ENCODE data around the gene PPP1R17.

Gene PPP1R17

DNA sequence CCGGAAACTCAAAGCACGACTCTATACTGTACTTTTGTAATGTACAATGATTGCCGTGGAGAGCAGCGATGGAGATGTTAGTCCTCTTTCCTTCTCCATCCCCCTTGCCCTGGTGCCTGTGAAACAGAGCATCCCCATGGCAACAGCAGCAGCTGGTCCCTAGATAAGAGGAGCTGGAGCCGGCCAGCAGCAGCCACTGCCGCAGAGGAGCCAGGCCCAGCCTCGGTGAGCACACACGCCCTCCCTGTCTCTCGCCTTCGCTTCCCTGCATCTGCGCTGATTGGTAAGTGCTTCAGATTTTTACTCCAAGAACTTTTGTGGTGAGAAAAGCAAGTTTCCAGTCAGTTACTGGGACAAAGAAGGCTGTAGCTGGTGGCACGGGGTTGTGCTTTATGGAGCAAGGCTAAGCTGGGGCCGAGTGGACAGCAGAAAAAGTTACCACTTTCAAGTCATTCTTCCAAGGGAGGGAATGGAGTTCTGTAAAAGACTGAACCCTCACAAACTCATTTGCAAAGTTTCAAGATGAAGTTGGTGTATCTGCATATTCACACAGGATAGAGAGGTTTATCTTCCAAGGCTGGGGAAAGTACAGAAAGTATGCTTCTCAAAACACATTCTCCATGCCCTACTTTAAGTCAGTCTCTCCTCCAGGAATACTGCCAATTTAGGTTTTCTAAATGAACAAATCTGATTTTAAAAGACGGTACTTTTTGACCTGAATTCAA, at the start of gene PPP1R17:
PPP1R17 (plus strand) TSS at position 192 of the 725 bp plus-strand sequence. CDS start 5,227 bp downstream, outside the sequence.
- DNase-seq (ENCODE audit: low spot score), result no peak

DNA sequence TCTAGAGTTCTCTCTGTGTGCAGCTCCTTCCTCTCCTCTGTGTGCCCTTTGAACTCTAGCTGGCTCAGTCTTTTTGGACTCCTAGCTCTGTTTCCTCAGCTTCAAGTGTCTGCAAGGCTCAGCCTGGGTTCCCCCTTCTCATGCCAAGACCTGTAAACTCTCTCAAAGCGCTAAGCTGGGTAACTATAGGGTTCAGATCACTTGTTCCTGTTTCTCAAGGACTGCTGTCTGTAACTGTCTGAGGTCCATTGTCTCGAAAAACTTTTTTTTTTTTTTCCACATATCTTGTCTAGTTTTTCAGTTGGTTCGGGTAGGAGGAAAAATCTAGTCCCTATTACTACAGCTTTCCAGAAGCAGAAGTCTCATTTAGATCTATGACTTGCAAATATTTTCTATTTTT, 46.6 kb upstream of the PPP1R17 start:
- no peak for DNase-seq (ENCODE audit: low spot score)

DNA sequence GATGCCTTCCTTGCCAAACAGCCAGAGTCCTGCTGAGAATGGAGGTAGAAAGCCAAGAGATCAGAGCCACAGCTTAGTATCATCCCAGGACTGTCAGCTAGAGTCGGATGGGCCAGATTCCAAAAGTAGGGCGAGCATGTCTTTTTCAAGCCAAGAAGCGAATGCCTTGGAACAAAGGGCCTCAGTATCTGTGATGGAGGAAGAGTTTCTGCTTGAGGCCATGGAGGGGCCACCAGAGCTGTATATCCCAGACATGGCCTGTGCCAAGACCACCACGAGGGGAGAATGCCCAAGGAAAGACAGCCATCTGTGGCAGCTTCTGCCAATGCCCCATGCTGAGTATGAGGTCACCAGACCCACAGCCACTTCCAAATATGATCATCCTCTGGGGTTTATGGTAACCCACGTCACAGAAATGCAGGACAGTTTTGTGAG, 44.3 kb upstream of the PPP1R17 start:
- DNase-seq (ENCODE audit: low spot score), result no peak

DNA sequence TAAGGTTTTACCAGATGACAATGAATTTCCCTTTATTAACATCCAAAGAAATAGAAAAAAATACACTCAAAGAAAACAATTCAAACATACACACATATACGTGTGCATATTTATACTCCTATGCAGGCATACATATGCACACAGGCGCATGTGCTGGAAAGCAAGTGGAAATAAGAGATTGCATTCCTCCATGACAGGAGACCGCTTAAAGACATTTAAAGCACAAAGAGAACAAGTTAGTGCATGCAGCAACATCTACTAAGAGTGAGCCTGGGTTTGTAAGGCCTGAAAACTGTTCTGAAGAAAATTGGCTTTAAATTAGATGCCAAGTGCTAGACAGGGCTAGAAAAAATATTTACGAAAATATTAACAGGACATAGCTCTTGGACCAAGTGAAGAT, 40.1 kb upstream of the PPP1R17 start:
- no peak for DNase-seq (ENCODE audit: low spot score)

- no peak for DNase-seq (ENCODE audit: low spot score)
These were observed 39.5 kb upstream of the PPP1R17 start for GRCh38 chr7:31647511-31647910.

DNA sequence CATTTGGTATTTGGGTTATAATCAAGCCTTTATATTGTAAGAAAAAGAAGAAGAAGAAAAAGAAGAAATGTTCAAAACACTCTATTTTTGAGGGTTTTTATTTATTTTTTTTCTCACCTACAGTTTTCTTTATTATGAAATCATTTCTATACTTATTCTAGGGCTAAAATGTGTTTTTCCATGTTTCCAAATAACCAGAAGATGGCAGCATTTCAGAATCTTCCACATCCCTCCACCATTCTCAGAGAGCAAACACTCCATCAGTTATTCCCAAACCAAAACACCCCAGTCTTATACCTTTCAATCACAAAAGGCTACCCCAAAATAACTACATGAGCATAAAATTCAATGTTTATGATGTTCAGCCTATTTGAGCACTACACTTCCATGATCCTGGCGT, 38.7 kb upstream of the PPP1R17 start:
- no peak for DNase-seq (ENCODE audit: low spot score)

GRCh38 chr7:31648880-31649279, 38.1 kb upstream of the PPP1R17 start:
- no peak for DNase-seq (ENCODE audit: low spot score)

DNA sequence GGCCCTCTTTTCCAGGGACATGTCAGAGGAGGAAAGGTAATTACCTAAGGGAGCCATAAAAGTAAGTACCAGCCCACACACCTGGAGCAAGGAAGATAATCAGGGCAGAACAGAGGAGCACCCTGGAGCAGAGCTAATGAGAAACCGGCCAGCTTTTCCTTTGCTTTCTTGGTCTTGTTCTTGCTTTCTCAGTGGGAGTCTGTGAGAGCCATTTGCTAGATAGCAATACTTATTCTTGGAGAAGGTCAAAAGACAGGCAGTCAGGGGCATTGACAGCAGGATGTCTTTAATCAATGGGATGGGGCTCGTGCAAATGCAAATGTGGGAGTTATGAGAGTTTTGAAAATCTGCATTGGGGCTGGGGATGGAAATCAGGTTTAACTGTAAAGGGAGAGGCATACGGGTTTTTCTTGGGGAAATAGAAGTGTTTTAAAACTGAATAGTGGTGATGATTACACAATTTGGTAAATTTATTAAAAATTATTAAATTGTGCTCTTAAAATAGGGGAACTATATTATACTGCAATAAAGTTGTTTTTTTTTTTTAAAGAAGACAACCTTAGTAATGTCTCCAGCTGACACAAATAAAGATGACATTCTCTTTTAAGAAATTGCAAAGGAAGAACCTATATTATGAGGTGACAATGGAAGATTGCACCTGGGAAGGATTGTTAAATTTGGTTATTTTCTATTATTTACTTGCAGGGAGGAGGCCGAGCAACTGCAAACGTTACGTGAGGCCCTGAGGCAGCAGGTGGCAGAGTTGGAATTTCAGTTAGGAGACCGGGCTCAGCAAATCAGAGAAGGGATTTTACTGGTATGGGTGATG, 35.6 kb upstream of the PPP1R17 start:
- DNase-seq (ENCODE audit: low spot score), result no peak

DNA sequence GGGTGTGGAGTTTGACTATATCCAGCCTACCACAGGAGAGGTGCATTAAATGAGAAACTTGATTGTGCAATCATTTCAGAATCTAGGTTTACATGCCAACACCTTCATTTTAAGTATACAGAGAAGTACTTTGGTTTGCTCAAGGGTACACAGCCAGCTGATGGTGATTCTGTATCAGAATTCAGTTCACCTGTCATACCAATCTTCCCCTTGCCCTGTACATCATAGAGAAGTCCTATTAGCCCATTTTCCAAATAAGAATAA, 35.0 kb upstream of the PPP1R17 start:
- no peak for DNase-seq (ENCODE audit: low spot score)

- DNase-seq (ENCODE audit: low spot score), result peak; percentile 45
These were observed 23.9 kb upstream of the PPP1R17 start for GRCh38 chr7:31663072-31663471.

DNA sequence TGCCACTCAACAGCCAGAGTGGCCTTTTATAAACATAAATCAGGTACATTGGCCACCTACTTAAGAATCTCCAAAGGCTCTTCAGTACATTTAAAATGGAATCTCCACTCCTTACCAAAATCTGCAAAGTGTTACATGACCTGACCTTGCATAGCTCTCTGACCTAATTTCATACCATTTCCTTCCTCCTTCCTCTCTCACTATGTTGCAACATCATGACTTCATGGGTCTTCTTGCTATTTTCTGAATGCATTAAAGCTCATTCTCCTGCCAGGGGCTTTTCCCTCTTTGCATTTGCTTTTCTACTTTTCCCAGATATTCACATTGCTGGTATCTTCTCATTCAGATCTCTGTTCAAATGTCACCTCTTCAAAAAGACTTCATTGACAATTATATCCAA, 22.1 kb upstream of the PPP1R17 start:
- DNase-seq (ENCODE audit: low spot score), result no peak

GRCh38 chr7:31665546-31665945, 21.5 kb upstream of the PPP1R17 start:
- DNase-seq (ENCODE audit: low spot score), result no peak

DNA sequence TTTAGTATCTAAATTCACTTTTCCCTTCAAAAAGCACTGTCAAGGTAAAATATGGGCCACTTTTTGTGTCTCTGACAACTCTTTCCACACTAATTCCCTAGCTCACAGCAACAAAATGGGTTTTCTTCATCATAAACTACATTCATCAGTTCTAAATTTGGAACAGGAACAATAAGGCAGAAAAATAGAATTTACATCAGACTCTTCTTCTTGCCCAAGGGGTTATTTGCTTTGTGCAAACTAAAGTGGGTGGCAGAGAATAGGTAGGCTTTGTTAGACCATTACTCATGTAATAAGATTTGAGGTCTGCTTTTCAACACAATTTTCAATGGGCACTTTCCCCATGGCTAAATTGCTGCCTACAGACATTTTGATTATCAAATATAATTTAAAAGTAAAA, 17.6 kb upstream of the PPP1R17 start:
- no peak for DNase-seq (ENCODE audit: low spot score)

GRCh38 chr7:31679574-31680305, 7.3 kb upstream of the PPP1R17 start:
- no peak for DNase-seq (ENCODE audit: low spot score)

GRCh38 chr7:31683445-31684225, 3.4 kb upstream of the PPP1R17 start:
- DNase-seq (ENCODE audit: low spot score), result no peak

DNA sequence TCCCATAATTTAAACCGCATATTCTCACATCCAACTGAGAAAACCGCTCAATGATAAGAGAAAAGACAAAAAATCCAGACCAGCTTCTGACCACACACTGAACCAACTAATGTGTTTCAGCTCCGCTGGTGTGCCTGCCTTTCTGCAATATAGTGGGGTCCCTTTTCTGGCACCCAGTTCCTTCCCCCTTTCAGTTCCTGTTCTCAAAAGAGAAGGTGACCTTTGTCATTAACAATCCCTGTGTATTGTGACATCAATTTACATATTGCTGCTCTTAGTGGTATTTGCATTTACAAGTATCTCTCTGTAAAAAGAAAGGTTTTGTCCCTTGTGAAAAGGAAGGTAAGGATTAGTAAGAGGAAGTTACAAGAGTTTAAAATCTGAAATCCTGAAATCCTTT, 1.4 kb downstream of the PPP1R17 start:
- DNase-seq (ENCODE audit: low spot score), result no peak

GRCh38 chr7:31688996-31689395, 2.0 kb downstream of the PPP1R17 start:
- no peak for DNase-seq (ENCODE audit: low spot score)

DNA sequence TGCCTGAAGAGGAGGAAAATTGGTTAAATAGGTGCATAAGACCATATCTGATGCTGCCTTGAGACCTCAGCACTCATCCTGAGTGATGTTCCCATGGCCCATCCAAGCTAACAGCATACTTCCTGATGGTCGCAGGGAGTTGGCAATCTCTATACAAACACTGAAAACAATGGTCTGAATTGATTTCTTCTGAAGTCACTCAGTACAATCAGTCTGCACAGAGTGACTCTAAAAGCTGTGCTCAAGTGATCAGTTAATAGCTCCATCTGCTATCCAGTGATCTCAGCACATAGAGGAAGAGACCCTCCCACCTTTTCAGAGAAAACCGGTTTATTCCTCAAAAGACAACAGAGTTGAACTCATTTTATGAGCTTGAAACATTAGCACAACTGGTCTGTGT, 3.9 kb downstream of the PPP1R17 start:
- no peak for DNase-seq (ENCODE audit: low spot score)

- DNase-seq (ENCODE audit: low spot score), result no peak
These were observed 5.4 kb downstream of the PPP1R17 start for GRCh38 chr7:31692451-31692850.

DNA sequence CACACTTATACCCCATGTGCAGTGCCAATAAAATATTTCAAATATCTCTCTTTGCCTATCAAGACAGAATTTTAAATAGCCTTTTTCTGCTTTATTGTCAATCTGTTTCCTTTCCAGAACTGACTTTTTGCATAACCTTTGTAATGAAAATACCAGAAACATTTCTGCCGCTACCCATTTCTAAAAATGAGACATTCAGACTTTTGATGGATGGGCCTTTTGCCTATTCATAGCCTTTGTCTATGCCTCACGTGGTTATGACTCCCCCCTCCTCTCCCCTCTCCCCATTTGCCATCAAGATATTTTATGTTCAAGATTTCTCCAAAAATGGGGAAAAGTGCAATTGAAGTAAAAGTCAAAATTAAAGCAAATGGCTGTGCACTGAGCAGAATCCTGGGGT, 5.9 kb downstream of the PPP1R17 start:
- no peak for DNase-seq (ENCODE audit: low spot score)

- no peak for DNase-seq (ENCODE audit: low spot score)
These were observed 9.0 kb downstream of the PPP1R17 start for GRCh38 chr7:31695859-31696614.

DNA sequence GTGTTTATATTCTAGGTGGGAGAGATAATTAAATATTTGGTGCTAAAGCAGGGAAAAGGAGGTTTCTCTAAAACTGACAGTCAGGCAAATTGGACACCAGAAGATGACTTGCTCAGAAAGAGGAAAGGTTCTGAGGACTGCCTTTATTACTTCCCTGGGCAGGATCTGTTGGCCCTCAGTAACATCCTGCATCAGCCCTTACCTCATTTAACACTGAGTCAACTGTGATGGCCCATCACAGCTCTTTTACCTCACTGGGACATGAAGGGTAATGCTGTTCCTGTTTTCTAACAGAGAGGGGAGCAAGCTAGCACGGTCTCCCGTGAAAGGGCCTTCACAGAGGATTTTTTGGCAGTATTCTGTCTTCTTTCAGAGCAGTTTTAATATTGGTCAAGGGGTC, 12.0 kb downstream of the PPP1R17 start:
- no peak for DNase-seq (ENCODE audit: low spot score)

Data from SW480 (cell line).